C4-2B (cell line): Measurements from ENCODE around the gene KRTAP12-4.
"Not testable (repeated sequence)": the region's sequence is repeated elsewhere in the genome, so short reads cannot be mapped to it uniquely, and the experiment has no call there.

ENCODE experiments used
- H3K27ac ChIP-seq: fragments of 450-650 bp; 2 replicates; pipeline ENCODE4 v1.5.1; 2017
- CTCF ChIP-seq: fragments of 450-650 bp; conservative IDR thresholded peaks from 2 replicates; pipeline ENCODE4 v1.5.1; 2017; ENCODE audit warnings: mild to moderate bottlenecking
- ZFX ChIP-seq: fragments of 450-650 bp; IDR thresholded peaks from 2 replicates; pipeline ENCODE4 v1.6.1; 2017

KRTAP12-4 gene

GRCh38 chr21:44670642-44671432, 16.4 kb upstream of the KRTAP12-4 start:
- H3K27ac ChIP-seq = no peak overlapping the region
- TF ChIP-seq CTCF (no peak), ZFX (no peak)

- no peak overlapping the region for H3K27ac ChIP-seq
- TF ChIP-seq CTCF (no peak), ZFX (no peak)
Observed at GRCh38 chr21:44667612-44668011, 13.2 kb upstream of the KRTAP12-4 start.

- H3K27ac ChIP-seq = no peak within 1 kb of the TSS
Observed at GRCh38 chr21:44666401-44667320, 12.2 kb upstream of the KRTAP12-4 start, which contains the start of gene KRTAP12-2. KRTAP12-2 (minus strand) TSS chr21:44666927; CDS start chr21:44666886, 41 bp downstream.

GRCh38 chr21:44664691-44665090, 10.2 kb upstream of the KRTAP12-4 start:
- no peak overlapping the region for H3K27ac ChIP-seq
- TF ChIP-seq ZFX (no peak), CTCF (no peak)

More at GRCh38 chr21:44666401-44667320, 12.2 kb upstream of the KRTAP12-4 start, which contains the start of gene KRTAP12-2:
- TF ChIP-seq CTCF = no peak
- TF ChIP-seq ZFX = no peak

- H3K27ac ChIP-seq = not testable (repeated sequence)
Observed at GRCh38 chr21:44661567-44661966, 7.1 kb upstream of the KRTAP12-4 start.

- TF ChIP-seq CTCF (no peak), ZFX (no peak)
- no peak overlapping the region for H3K27ac ChIP-seq
Observed at GRCh38 chr21:44658913-44659595, 4.6 kb upstream of the KRTAP12-4 start.

GRCh38 chr21:44658541-44658910, 4.1 kb upstream of the KRTAP12-4 start:
- no peak for TF ChIP-seq ZFX
- TF ChIP-seq CTCF = no peak
- no peak overlapping the region for H3K27ac ChIP-seq
